ENCODE measurements around the gene GPRIN2.

GRCh38 chr10:46550076-46550790, 6.2 kb downstream of the GPRIN2 start:
- TF ChIP-seq POLR2AphosphoS5 (IDR thresholded peaks at IDR 0.05; ENCODE audit: low read depth, low read length) (no peak), RFX5 (IDR thresholded peaks at IDR 0.05; ENCODE audit: low read length) (no peak), CTCF (IDR thresholded peaks at IDR 0.05) (no peak), EP300 (IDR thresholded peaks at IDR 0.05; ENCODE audit: borderline replicate concordance in 1 of 2, low read depth in 1 of 2, low read length in 1 of 2) (no peak), FOSL2 (IDR thresholded peaks at IDR 0.05; ENCODE audit: borderline replicate concordance, low read depth) (no peak), CHD2 (IDR thresholded peaks at IDR 0.05; ENCODE audit: low read length, partially characterized antibody) (no peak)

All from SK-N-SH (cell line).